Adipocyte (in vitro differentiated cells): ENCODE results near the gene ZNF689.
"Not testable (repeated sequence)": the region's sequence is repeated elsewhere in the genome, so short reads cannot be mapped to it uniquely, and the experiment has no call there.

ENCODE experiments used
- DNase-seq: peaks from one replicate; pipeline ENCODE4 v3.0.0-alpha.2; 2015; ENCODE audit warnings: low read depth
- H3K27me3 ChIP-seq: replicated peaks from 2 replicates; pipeline ENCODE4 v1.7.0; 2013; ENCODE audit warnings: mild to moderate bottlenecking, low read length, moderate library complexity; ENCODE audit not compliant: control insufficient read depth, insufficient read depth
- H3K36me3 ChIP-seq: 2 replicates; pipeline ENCODE4 v1.7.0; 2013; ENCODE audit warnings: low read length, mild to moderate bottlenecking, moderate library complexity; ENCODE audit not compliant: control insufficient read depth, insufficient read depth, severe bottlenecking
- H3K4me1 ChIP-seq: 2 replicates; pipeline ENCODE4 v1.7.0; 2013; ENCODE audit warnings: mild to moderate bottlenecking, low read length, moderate library complexity; ENCODE audit not compliant: control insufficient read depth, insufficient read depth
- H3K4me3 ChIP-seq: 2 replicates; pipeline ENCODE4 v1.7.0; 2013; ENCODE audit warnings: mild to moderate bottlenecking, low read length, moderate library complexity
- H3K9ac ChIP-seq: 2 replicates; pipeline ENCODE4 v1.7.0; 2013; ENCODE audit warnings: mild to moderate bottlenecking, low read length, moderate library complexity
- H3K9me3 ChIP-seq: 2 replicates; pipeline ENCODE4 v1.7.0; 2013; ENCODE audit warnings: mild to moderate bottlenecking, low read length, moderate library complexity; ENCODE audit not compliant: control insufficient read depth

ZNF689 gene

DNA sequence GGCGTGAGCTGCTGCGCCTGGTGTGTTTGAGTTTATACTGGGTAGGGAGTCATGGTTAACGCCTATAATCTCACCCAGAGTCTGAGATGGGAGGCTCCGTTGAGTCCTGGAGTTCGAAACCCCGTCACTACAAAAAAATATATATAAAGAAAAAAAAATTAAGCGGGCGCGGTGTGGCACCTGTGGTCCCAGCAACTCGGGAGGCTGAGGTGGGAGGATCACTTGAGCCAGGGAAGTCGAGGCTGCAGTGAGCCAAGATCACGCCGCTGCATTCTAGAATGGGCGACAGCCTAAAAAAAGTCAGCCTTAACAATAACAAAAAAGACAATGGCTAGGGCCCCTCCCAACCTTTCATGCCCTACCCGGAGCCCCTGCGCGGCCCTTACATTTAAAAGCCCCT, 23.3 kb upstream of the ZNF689 start:
- Histone ChIP-seq H3K36me3 (no peaks in the 10 kb centered on the region), H3K4me3 (peak overlapping the region; percentile 93), H3K27me3 (no peaks in the 10 kb centered on the region)

DNA sequence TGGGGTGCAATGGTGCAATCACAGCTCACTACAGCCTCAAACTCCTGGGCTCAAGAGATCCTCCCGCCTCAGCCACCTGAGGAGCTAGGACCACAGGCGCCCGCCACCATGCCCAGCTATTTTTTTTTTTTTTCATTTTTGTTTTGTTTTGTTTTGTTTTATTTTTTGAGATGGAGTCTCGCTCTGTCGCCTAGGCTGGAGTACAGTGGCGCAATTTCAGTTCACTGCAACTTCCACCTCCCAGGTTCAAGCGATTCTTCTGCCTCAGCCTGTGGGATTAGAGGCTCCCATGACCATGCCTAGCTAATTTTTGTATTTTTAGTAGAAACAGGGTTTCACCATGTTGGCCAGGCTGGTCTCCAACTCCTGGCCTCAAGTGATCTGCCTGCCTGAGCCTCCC, 22.3 kb upstream of the ZNF689 start:
- not testable (repeated sequence) for H3K9ac ChIP-seq, H3K4me1 ChIP-seq, H3K9me3 ChIP-seq, H3K4me3 ChIP-seq, DNase-seq, H3K27me3 ChIP-seq, H3K36me3 ChIP-seq

More for the DNA sequence above, 23.3 kb upstream of the ZNF689 start:
- peak overlapping the region; percentile 90 for H3K9ac ChIP-seq
- peaks cover 6% of the 10 kb centered on the region for H3K4me1 ChIP-seq
- no peak for DNase-seq
- H3K9me3 ChIP-seq = no peaks in the 10 kb centered on the region

DNA sequence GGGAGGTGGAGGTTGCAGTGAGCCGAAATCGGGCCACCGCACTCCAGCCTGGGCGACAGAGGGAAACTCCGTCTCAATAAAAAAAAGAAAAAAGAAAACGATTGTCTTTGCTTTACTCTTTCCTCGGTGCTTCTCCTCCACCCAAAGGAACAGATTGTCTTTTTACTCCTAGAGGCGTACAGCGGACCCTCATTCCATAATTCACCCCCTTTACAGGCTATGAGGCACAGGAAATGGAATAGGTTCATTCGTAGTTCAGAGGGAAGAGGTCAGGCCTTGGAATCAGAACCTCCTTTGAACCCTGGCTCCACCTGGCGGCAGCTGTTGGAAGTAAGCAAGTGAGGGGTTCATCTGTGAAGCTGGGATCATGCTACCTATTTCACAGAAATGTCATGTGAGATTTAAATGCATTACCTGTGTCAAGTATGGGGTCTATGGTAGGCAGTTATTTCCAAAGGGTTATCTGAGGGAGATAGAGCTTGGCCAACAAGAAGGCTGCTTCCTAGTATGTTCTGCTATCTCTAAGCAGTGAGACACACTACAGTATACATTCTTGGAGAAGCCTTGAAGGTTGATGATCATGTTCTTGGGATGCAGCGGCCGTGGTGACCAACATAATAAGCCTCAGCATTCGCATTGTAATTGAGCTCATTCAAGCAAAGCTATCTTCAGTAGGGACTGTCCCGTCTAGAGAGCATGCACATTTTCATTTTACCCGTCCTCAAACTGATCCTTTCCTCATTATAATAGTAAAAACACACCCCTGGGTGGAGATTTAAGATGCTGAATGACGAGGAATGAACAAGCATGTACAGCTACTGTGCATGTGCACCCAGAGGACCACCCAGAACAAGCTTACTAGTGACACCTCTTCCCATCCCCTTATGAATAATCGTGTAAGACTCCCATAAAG, 18.7 kb upstream of the ZNF689 start:
- Histone ChIP-seq H3K4me3 (no peak overlapping the region), H3K27me3 (no peaks in the 10 kb centered on the region), H3K4me1 (no peaks in the 10 kb centered on the region), H3K9ac (no peak overlapping the region), H3K36me3 (no peaks in the 10 kb centered on the region), H3K9me3 (no peaks in the 10 kb centered on the region)
- DNase-seq = peak; percentile 92

DNA sequence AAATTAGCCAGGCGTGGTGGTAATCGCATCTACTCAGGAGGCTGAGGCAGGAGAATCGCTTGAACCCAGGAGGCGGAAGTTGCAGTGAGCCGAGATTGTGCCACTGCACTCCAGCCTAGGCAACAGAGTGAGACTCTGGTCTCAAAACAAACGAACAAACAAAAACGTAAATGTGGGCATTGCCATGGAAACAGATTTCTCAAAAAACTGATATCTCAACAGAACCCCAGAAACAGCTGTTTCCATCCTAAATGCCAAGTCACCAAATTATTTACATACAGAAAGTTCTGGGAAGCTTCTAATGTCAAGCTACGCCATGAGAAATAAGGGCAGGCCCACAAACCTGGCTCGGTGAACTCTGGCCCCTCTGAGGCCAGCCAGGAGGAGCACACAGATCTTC, 16.0 kb upstream of the ZNF689 start:
- H3K27me3 ChIP-seq = no peaks in the 10 kb centered on the region
- no peak for DNase-seq
- H3K9ac ChIP-seq = no peak overlapping the region
- no peaks in the 10 kb centered on the region for H3K4me1 ChIP-seq
- H3K9me3 ChIP-seq = no peaks in the 10 kb centered on the region
- no peaks in the 10 kb centered on the region for H3K36me3 ChIP-seq
- no peak overlapping the region for H3K4me3 ChIP-seq

DNA sequence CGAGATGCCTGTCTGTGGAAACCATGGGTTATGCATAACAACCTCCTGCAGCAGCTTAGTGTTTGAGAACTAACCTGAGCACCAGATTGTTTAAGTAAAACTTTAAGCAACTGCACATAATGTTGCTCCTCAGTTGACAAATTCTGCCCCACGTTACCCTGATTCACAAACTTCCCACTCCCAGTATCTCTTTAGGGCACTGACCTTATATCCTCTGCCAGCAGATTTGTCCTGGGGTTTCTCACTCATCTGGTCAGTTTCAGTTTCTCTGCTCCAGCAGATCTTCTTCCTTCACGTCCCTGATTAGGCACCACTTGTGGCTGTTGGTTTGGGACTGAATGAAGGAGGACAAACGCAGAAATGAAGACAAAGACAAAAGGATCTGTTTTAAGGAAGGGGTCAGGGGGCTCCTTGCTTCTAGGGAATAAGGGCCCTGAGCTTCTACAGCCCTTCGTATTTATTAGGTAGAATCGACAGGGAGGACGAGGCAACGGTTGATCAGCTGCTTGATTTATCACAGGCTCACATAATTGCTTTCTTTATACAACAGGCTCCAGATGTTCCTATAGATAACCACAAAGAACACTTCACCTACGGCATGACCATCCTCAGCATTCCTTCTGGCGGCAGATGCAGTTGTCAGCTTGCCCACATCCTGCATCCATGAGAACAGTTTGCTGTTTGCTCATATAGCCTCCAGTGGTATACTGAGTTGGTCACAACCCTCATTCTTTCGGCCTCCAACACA, 13.5 kb upstream of the ZNF689 start:
- Histone ChIP-seq H3K9ac (no peak overlapping the region), H3K4me1 (peaks cover 9% of the 10 kb centered on the region), H3K36me3 (no peaks in the 10 kb centered on the region), H3K27me3 (no peaks in the 10 kb centered on the region), H3K9me3 (no peaks in the 10 kb centered on the region), H3K4me3 (no peak overlapping the region)
- no peak for DNase-seq

DNA sequence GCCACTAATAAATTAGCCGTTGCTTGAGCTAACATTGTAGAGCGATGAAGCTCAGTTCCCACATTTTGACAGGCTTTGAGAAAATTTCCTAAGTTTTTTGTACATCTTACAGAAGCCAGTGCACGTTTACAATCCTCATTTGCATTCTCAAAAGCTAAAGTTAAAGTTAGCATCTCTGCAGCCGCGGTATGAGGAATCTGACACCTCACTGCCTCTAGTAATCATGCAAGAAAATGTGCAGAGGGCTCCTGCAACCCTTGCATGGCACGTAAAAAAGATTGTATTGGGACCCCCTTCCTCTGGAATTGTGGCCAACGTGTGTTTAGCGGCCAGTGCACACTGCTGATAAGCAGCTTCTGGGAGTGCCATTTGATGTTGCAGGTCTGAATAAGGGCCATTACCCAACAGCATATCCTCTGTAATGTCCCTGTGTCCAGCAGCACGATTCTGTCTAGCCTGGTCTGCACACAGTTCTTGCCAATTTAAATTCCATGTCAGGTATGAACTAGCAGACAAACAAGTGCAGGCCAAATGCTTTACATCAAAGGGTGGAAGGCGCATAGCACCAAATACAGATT, 12.4 kb upstream of the ZNF689 start:
- Histone ChIP-seq H3K9ac (no peak overlapping the region), H3K4me1 (peaks cover 10% of the 10 kb centered on the region), H3K4me3 (no peak overlapping the region), H3K9me3 (no peaks in the 10 kb centered on the region), H3K36me3 (no peaks in the 10 kb centered on the region), H3K27me3 (no peaks in the 10 kb centered on the region)
- DNase-seq = no peak

DNA sequence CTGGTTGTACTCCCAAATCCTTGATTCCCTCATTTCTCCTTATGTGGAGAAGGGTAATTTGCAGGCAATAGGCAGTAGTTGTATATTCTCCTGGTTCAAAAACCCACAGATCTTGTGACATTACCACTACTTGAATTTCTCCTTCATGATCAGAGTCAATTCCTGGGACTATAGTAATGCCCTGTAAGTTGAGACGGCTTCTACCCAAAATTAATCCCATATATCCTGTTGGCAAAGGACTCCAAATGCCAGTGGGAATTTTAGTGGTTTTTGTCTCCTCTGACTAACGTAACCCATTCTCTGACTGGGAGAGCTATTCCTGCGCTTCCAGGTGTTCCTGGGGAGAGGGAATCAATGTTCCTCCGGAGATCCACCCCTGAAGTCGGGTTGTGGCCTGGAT, 11.6 kb upstream of the ZNF689 start:
- Histone ChIP-seq H3K36me3 (no peaks in the 10 kb centered on the region), H3K4me3 (no peak overlapping the region), H3K4me1 (peaks cover 10% of the 10 kb centered on the region), H3K9ac (no peak overlapping the region), H3K9me3 (no peaks in the 10 kb centered on the region), H3K27me3 (no peaks in the 10 kb centered on the region)
- peak; percentile 54 for DNase-seq

DNA sequence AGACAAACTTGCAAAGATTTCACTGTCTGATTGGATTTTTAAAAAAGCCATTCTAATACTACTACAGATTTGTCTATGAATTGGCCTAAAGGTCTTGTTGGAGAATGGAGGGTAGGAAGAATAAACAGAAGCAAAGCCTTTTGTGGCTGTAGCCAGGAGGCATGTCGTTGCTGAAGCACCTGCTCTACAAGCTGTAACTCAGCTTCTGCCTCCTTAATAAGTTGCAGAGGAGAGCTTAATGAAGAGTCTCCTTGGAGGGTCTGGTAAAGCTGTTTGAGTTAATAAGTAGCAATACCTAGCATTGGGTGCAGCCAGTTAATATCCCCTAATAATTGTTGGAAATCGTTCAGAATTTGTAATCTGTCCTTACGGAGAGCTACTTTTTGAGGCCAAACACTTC, 10.0 kb upstream of the ZNF689 start:
- H3K36me3 ChIP-seq = no peaks in the 10 kb centered on the region
- H3K9ac ChIP-seq = no peak overlapping the region
- no peaks in the 10 kb centered on the region for H3K27me3 ChIP-seq
- DNase-seq = no peak
- H3K9me3 ChIP-seq = no peaks in the 10 kb centered on the region
- H3K4me1 ChIP-seq = peaks cover 10% of the 10 kb centered on the region
- no peak overlapping the region for H3K4me3 ChIP-seq

DNA sequence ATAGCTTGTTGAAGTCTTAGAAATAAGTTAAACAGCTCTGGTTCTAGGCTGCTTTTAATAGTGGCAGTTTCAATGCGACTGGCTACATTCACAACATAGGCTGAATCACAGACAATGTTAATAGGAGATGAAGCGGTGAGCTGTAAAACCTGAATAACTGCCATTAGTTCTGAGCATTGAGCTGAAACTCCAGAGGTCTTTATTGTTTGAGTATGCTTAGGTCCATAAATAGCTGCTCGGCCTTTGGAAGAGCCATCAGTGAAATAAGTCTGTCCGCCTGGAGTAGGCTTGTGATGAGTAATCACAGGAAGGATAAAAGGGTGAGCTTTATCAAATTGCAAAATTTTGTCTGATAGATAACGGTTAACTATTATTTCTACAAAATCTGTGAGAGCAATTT, 9.4 kb upstream of the ZNF689 start:
- Histone ChIP-seq H3K36me3 (no peaks in the 10 kb centered on the region), H3K4me3 (no peak overlapping the region), H3K27me3 (no peaks in the 10 kb centered on the region), H3K9ac (no peak overlapping the region), H3K9me3 (no peaks in the 10 kb centered on the region), H3K4me1 (peaks cover 10% of the 10 kb centered on the region)
- no peak for DNase-seq

DNA sequence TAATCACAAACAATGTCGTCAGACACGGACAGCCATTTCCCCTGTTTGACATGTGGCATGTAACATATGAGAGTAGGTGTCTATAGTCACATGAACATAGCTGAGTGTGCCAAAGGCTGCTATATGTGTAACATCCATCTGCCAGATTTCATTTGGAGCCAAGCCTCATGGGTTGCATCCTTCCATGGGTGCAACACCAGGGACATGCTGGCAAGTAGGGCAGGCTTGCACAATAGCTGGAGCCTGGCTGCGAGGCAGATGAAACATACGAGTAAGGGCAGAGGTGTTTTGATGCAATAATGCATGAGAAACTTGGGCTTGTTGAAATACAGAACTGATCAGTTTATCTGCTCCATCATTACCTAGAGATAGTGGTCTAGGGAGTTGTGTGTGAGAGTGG, 9.0 kb upstream of the ZNF689 start:
- no peak for DNase-seq
- no peak overlapping the region for H3K9ac ChIP-seq
- H3K36me3 ChIP-seq = no peaks in the 10 kb centered on the region
- no peak overlapping the region for H3K4me3 ChIP-seq
- no peaks in the 10 kb centered on the region for H3K27me3 ChIP-seq
- H3K9me3 ChIP-seq = no peaks in the 10 kb centered on the region
- peaks cover 10% of the 10 kb centered on the region for H3K4me1 ChIP-seq

DNA sequence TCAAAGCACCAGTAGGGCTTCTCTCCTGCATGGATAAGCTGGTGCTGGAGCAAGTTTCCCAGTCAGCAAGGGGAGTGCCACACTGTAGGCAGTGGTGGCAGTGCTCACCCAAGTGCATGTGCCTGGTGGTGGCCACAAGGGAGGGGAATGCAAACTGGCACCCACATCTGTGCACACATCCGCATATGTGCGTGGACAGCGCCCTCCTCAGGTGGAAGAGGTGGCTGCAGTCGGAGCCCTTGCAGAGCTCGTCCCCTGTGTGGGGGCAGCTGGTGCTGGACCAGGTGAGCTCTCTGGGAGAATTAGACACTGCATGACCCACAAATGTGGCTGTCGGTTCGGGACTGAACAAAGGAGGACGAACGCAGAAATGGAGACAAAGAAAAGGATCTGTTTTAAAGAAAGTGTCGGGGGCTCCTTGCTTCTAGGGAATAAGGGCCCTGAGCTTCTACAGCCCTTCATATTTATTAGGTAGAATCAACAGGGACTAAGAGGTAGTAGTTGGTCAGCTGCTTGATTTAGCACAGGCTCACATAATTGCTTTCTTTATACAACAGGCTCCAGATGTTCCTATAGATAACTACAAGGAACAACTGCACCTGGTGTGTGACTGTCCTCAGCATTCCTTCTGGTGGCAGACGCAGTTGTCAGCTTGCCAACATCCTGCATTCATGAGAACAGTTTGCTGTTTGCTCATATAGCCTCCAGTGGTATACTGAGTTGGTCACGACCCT, 5.3 kb upstream of the ZNF689 start:
- H3K4me3 ChIP-seq = no peak overlapping the region
- H3K9me3 ChIP-seq = no peaks in the 10 kb centered on the region
- H3K36me3 ChIP-seq = no peaks in the 10 kb centered on the region
- H3K4me1 ChIP-seq = peaks cover 10% of the 10 kb centered on the region
- H3K9ac ChIP-seq = no peak overlapping the region
- no peaks in the 10 kb centered on the region for H3K27me3 ChIP-seq
- DNase-seq = peak; percentile 48
